NB4 (cell line): ENCODE measurements around the gene GARS1.
A peak's percentile ranks its signal among the peaks of the same experiment; 100 is the strongest.

Experiments
- DNase-seq: peaks from one replicate; pipeline ENCODE4 v3.0.0; 2010; ENCODE audit warnings: low read depth
- H3K4me3 ChIP-seq: one replicate; pipeline ENCODE4 v1.5.1; 2011; ENCODE audit warnings: mild to moderate bottlenecking, low read depth, low read length, moderate library complexity
- MYC ChIP-seq: IDR thresholded peaks from 2 replicates; pipeline ENCODE4 v1.6.1; 2011; ENCODE audit warnings: low read depth, low read length
- POLR2A ChIP-seq: IDR thresholded peaks from 2 replicates; pipeline ENCODE4 v1.6.1; 2011; ENCODE audit warnings: mild to moderate bottlenecking; ENCODE audit not compliant: insufficient read length; ENCODE audit errors: extremely low read depth
- TF ChIP-seq, protein P1 (sequence below): IDR thresholded peaks from 2 replicates; pipeline ENCODE4 v1.6.1; 2011; ENCODE audit warnings: low read depth, low read length
- TF ChIP-seq, protein P2 (sequence below): IDR thresholded peaks from one replicate; pipeline ENCODE4 v1.5.1; 2012; ENCODE audit warnings: low read depth, low read length

GARS1 gene

DNA sequence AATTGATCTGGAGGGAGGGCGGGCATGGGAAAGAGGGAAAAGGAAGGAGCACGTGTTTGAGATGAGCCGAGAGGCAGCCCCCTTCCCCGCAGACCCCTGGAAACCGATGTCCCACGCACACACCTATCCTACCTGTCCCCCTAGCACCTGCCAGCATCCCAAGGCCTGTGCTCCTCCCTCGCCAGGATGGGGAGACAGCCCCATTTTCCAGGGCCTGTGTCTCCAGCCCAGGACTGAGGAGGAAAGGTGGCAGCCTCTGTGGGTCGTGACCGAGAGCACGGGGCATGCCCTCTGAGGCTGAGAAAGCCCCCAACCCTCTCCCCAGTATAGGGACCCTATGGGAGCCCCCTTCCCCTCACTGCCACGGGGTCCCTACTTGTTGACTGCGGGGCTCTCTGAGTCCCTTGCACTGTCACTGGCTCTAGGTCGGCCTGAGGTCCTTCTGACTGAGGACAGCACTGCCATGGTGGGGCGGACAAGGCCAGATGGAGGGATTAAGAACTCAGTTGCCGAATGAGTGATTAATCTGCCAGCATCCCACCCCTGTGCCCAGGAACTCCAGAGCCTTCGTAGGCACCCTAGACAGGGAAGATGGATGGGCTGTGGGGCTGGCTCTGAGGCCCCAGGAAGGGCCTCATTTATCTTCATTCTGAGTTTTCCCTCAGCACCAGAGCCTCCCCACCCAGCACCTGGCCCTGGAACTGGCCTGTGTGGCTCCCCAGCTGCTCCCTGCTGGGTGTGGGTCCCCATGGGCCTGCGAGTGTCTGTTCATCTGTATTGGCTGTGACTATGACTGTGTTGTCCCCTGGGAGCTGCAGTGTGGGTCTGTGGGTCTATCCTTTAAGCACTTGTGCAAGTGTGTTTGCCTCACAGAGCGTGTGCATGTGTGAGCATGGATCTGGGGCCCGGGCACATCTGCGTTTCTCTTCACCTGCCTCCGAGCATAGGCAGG lies 61.6 kb downstream of the GARS1 start:
- peak; percentile 88 for DNase-seq
- H3K4me3 ChIP-seq = no peak overlapping the region
- TF ChIP-seq, protein P1, sequence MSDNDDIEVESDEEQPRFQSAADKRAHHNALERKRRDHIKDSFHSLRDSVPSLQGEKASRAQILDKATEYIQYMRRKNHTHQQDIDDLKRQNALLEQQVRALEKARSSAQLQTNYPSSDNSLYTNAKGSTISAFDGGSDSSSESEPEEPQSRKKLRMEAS = 0 out of 2 replicates have a peak, but pooled peaks have one; percentile 4
- no peak for TF ChIP-seq MYC
- TF ChIP-seq, protein P2, sequence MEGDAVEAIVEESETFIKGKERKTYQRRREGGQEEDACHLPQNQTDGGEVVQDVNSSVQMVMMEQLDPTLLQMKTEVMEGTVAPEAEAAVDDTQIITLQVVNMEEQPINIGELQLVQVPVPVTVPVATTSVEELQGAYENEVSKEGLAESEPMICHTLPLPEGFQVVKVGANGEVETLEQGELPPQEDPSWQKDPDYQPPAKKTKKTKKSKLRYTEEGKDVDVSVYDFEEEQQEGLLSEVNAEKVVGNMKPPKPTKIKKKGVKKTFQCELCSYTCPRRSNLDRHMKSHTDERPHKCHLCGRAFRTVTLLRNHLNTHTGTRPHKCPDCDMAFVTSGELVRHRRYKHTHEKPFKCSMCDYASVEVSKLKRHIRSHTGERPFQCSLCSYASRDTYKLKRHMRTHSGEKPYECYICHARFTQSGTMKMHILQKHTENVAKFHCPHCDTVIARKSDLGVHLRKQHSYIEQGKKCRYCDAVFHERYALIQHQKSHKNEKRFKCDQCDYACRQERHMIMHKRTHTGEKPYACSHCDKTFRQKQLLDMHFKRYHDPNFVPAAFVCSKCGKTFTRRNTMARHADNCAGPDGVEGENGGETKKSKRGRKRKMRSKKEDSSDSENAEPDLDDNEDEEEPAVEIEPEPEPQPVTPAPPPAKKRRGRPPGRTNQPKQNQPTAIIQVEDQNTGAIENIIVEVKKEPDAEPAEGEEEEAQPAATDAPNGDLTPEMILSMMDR = no peak
- no peak for TF ChIP-seq POLR2A

DNA sequence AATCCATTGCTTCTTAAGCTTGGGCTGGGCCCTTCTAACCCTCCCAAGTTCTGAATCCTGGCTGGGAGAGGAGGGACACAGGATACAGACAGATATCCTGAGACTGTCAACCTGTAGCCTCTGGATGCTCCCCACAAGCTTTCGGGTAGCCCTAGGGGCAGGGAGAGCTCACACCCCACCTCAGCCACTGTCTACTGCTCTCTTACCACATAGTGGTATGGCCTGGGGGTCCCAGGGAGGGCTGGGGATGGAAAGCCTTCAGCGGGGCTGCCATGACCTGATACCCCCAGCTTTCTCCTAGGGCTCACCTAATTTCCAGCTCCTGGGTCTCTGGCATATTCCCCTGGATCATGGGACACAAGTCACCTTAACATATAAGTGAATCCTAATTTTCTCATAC lies 62.5 kb downstream of the GARS1 start:
- DNase-seq = no peak
- H3K4me3 ChIP-seq = no peak overlapping the region
- TF ChIP-seq, protein P2 = no peak
- TF ChIP-seq, protein P1 = no peak
- no peak for TF ChIP-seq MYC
- TF ChIP-seq POLR2A = no peak

DNA sequence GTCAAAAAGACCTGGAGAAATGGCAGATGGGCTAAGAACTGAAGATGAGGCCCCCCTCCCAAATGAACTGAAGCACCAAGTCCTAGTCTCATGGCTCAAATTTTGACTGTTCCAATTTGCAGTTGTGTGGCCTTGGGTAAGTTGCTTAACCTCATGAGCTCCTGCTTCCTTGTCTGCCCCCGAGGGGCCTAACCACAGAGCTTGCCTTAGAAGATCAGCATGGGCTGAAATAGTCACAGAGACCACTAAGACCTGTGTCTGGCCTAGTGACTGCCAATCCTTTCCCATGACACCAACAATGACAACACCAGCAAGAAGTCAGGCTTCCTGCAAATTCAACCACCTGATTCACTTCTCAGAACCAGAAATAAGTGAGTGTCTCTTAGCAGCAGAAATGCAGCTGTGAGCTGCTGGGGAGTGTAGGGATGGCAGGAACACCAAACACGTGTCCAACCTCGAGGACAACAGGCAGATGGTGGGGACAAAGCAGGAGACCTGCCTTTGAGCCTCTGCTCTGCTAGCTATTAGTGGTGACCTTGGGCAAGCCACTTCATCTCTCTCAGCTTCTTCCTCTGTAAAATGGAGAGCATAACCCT lies 63.9 kb downstream of the GARS1 start:
- peak; percentile 99 for DNase-seq
- TF ChIP-seq, protein P2 = no peak
- TF ChIP-seq, protein P1 = peak; percentile 94
- TF ChIP-seq MYC (peak; percentile 92), POLR2A (no peak)
- no peak overlapping the region for H3K4me3 ChIP-seq

DNA sequence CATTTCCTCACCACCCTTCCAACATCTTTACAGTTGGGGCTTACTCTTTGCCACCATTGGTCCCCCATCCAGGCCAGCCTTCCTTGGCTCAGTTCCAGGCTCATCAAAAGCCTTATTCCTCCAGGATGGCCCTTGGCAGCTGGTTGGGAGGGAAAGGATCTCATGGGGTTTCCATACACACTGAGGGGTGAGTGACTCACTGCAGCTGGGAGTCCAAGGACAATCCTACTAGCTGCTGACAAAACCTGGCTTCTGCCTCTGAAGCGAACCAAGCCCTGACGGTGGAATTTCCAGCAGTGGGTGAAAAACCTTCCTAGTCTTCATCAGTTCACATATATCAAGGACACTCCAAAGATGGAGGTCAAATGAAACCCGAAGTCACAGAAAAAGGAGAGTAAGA lies 64.6 kb downstream of the GARS1 start:
- H3K4me3 ChIP-seq = no peak overlapping the region
- no peak for DNase-seq
- TF ChIP-seq, protein P1 = no peak
- TF ChIP-seq POLR2A = no peak
- no peak for TF ChIP-seq MYC

DNA sequence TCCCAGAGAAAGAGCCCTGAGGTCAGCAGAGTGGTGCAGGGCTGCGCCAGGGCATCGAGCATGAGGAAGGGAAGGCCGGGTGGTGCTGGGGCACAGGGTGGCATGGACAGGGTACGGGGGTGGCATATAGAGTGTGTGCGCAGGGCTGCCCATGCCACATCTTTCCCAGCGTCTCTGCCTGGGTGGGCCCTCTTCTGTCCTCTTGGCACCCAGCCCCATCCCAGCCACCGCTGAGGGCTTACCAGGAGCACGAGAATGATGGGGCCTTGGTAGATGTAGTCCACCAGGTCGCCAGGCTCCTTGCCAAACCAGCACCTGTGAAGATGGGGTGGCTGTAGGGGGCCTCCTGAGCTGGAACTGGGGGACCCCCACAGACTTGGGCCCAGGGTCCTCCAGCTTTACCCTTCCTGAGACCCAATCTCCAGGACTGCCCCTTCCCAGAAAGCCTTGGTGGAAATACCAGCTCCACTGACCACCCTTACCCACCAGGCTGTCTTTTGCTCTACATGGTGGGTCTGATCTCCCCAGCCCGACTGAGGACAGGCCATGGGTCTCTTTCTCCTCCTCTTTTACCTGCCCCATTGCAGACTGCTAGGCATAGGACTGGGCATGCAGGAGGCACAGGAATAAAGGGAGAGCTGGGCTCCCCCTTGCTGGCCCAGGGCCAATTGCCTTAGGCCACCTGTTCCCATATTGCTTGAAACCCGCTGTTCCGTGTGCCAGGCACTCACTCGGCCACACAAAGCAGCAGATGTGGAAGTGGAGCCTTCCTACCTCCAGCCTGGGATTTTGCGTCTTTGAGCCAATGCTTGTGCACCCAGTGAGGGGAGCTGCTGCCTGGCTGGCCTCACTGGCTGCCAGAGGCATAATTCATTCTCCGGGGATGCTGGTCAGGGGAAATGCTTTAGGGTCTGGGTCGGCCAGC lies 65.9 kb downstream of the GARS1 start:
- no peak overlapping the region for H3K4me3 ChIP-seq
- DNase-seq = no peak
- no peak for TF ChIP-seq MYC
- no peak for TF ChIP-seq POLR2A
- TF ChIP-seq, protein P1 = no peak
- TF ChIP-seq, protein P2 = no peak
